A204.1 (cell line): Measurements from ENCODE around the gene NBDY.

Experiments
- FAIRE-seq: peaks from 2 replicates; lab custom pipeline; 2012; peaks lifted over from hg19 to GRCh38; lab: Jason Lieb, UNC

The NBDY gene

GRCh38 chrX:56786889-56787733 lies 58.1 kb downstream of the NBDY start:
- no peak for FAIRE-seq

GRCh38 chrX:56787734-56788152 lies 58.7 kb downstream of the NBDY start:
- FAIRE-seq, result no peak

GRCh38 chrX:56788229-56788628 lies 59.2 kb downstream of the NBDY start:
- FAIRE-seq, result no peak

- FAIRE-seq, result no peak
Measured at GRCh38 chrX:56788717-56789122, 59.7 kb downstream of the NBDY start.

- no peak for FAIRE-seq
Measured at GRCh38 chrX:56789518-56790070, 60.6 kb downstream of the NBDY start.

- FAIRE-seq, result no peak
Measured at GRCh38 chrX:56790778-56791177, 61.7 kb downstream of the NBDY start.

- FAIRE-seq, result no peak
Measured at GRCh38 chrX:56791456-56791855, 62.4 kb downstream of the NBDY start.

GRCh38 chrX:56792270-56793111 lies 63.4 kb downstream of the NBDY start:
- FAIRE-seq, result no peak

- no peak for FAIRE-seq
Measured at GRCh38 chrX:56793112-56793430, 64.0 kb downstream of the NBDY start.

- no peak for FAIRE-seq
Measured at GRCh38 chrX:56793521-56794320, 64.7 kb downstream of the NBDY start.

GRCh38 chrX:56794404-56795230 lies 65.6 kb downstream of the NBDY start:
- FAIRE-seq, result no peak

- no peak for FAIRE-seq
Measured at GRCh38 chrX:56795309-56795868, 66.3 kb downstream of the NBDY start.

- FAIRE-seq, result no peak
Measured at GRCh38 chrX:56796641-56797395, 67.8 kb downstream of the NBDY start.

GRCh38 chrX:56797574-56798338 lies 68.7 kb downstream of the NBDY start:
- no peak for FAIRE-seq

GRCh38 chrX:56798339-56798711 lies 69.3 kb downstream of the NBDY start:
- FAIRE-seq, result no peak

GRCh38 chrX:56798866-56799758 lies 70.1 kb downstream of the NBDY start:
- FAIRE-seq, result no peak

GRCh38 chrX:56800307-56800706 lies 71.3 kb downstream of the NBDY start:
- no peak for FAIRE-seq

GRCh38 chrX:56800801-56801200 lies 71.8 kb downstream of the NBDY start:
- no peak for FAIRE-seq

GRCh38 chrX:56802428-56802827 lies 73.4 kb downstream of the NBDY start:
- FAIRE-seq, result no peak
